NCI-H748 (cell line): ENCODE results near the gene QKI.
A peak's percentile ranks its signal among the peaks of the same experiment; 100 is the strongest.

Experiments
- DNase-seq: peaks from one replicate; lab custom pipeline; 2025; ENCODE audit not compliant: unreplicated experiment; lab: John Stamatoyannopoulos, UW

The QKI gene

DNA sequence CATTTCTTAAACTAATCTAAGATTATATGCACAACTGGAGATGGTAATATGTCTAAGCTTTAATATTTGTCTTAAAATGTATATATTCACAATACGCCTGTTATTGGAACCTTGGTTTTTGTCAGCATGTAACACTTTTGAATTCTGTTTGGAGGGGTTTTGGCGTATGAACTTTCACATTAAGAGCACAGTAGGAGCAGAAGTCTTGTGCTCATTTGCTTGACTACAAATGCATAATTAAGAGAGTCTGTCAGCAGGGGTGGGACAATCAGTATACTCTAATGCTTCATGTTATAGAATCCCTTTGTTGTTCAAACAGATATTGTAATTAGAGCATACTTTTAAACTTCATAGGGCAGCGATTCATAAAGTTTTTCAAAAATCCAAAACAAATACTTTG, 112.8 kb downstream of the QKI start:
- no peak for DNase-seq

- no peak for DNase-seq
Observed at GRCh38 chr6:163529605-163530004, 115.1 kb downstream of the QKI start.

DNA sequence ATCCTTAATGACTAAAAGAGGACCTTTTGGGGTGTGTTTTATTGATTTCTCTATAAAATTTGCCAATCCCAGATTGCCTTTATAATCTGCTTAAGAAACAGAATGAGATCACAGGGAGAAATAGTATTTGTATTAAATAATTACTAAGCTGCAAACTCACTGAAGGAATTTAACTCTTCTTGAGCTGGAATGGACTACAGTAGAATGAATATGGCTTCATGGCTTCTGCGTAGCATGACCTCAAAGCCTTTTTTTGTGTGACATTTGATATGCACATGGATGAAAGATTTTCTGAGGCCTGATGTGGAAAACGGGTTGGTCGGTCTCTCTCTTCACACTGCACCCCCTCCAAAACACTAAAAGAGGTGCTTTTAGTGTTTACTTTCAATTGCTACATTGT, 115.9 kb downstream of the QKI start:
- DNase-seq, result no peak

DNA sequence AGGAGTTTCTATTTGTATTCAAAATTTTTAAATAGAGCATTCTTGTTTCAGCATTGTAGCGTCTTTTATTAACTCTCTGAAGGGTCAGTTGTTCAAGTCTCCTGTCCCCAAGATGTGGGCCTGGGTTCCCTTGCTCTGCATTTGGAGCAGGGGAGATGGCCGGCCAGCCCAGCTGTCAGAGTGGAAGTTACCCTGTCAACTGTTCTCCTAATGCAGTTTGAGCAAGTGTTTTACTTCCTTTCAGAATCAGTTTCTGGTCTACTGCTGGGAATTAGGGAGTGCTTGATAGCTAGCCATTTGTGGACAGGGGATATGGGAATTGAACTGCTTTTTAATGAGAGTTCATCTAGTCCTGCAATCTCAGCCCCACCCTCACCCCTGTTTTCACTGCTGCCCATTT, 116.6 kb downstream of the QKI start:
- DNase-seq, result no peak

GRCh38 chr6:163532526-163533078, 118.1 kb downstream of the QKI start:
- DNase-seq, result no peak

- no peak for DNase-seq
Observed at GRCh38 chr6:163533443-163533842, 118.9 kb downstream of the QKI start.

DNA sequence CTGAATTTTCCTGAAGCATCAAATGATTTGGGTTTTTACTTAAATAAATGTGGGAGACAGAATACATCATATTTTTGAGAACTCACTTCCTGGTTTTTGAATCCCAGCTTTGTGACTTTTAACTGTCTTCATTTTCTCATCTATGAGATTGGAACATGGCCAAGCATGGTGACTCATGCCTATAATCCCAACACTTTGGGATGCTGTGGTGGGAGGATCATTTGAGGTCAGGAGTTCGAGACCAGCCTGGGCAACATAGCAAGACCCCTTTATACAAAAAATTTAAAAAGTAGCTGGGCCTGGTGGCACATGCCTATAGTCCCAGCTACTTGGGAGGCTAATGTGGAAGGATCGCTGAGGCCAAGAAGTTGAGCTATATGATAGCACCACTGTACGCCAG, 122.3 kb downstream of the QKI start:
- no peak for DNase-seq

- DNase-seq, result no peak
Observed at GRCh38 chr6:163538331-163538730, 123.8 kb downstream of the QKI start.

DNA sequence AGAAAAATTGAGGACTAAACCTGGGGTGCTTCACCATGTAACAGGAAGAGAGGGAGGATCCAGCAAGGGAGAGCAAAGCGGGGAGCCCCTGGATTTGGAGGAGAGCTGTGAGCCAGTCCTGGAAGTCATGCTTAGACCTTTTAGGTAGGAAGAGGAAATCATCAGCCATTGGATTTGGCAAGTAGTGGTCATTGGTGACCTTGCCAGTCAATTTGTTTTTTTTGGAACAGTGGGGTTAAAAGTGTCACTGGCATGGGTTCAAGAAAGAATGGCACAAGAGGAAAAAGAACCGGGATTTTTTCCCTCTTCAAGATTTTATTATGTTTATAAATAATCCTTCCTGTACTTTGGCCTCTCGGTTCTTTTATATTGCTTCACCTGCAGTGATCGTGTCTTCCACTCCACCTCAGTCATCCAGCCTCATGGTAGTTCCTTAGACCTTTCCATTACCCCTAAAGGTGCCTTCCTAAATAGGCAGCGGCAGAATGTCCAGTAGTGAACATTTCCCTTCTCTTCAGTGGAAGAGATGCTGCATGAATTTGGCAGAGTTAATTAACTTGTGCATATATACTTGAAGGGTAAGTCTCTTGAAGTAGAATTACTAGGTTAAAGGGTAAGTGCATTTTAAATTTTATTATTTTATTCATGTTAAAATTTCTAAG, 124.7 kb downstream of the QKI start:
- DNase-seq, result no peak

- DNase-seq, result peak; percentile 79
Observed at GRCh38 chr6:163543321-163543720, 128.8 kb downstream of the QKI start.

DNA sequence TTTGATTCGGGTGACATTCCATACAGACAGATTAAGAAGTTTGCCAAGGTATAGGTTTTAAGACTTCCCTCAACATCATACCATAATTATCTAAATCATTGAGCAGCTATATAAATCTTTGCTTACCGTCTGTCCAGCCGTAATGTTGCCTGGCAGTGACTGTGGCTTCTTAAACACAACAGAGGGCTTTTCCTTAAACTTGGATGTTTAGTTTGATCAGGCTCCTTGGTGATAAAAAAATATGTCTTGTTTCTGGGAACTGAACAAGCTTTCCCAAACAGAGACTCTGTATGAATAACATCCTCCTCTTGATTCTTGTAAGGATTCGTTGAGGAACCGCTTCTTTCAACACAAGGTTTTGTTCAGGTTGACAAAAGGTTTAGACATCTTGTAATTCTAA, 130.9 kb downstream of the QKI start:
- DNase-seq, result no peak

- no peak for DNase-seq
Observed at GRCh38 chr6:163547287-163547686, 132.8 kb downstream of the QKI start.

DNA sequence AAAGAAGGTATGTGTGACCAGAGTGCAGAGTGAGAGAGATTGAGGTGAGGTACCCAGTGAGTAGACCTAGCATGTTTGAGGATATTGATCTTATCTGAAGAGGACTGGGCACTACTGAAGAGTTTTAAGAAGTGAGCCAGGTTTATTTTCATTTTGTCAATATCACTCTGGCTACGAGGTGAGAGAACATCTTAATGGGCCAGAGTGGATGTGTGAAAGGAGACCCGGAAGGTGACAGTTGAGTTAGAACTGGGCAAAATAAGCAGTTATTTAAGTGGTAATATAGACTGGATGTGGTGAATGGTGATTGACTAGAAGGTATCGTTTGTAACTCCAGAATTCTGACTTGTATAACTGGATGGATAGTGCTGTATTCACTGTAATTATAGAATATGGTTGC, 134.1 kb downstream of the QKI start:
- no peak for DNase-seq

GRCh38 chr6:163554032-163554431, 139.5 kb downstream of the QKI start:
- DNase-seq, result no peak

DNA sequence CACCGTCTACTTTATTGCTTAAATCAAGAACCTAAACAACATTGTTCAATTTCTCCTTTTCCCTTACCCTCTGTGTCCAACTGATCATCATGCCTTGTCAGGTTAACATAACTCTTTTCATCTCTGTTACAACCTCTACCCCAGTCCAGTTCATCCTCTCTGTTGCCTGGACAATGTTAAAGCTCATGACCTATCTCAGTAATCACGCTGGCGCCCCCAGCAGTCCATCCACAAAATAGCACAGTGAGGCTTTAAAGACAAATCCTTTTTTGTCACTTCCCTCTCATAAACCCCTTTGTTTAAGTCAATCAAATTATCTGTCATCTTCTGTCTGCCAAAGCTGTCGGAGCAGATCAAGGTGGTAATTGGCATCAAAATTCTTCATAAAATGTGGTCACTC, 140.1 kb downstream of the QKI start:
- DNase-seq, result peak; percentile 61

GRCh38 chr6:163559661-163560060, 145.1 kb downstream of the QKI start:
- DNase-seq, result no peak

- DNase-seq, result no peak
Observed at GRCh38 chr6:163563318-163563717, 148.8 kb downstream of the QKI start.

DNA sequence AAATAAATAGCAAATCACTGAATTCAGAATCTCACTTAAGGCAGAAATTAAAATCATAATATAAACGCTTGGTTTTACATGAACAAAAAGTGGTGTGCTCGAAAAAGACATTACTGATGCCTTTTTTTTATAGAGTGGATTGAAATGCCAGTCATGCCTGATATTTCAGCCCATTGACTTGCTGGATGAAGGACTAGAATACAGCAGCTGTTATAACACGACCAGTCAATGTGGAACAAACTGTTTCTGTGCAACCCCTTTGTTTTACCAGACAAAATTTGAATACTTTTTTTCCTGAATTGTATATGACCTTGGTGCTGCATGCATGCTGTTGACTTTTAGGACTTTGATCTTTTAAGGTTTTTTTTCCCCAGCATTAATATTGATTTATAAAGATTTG, 150.0 kb downstream of the QKI start:
- no peak for DNase-seq

GRCh38 chr6:163565140-163565539, 150.6 kb downstream of the QKI start:
- no peak for DNase-seq

- DNase-seq, result no peak
Observed at GRCh38 chr6:163566056-163566455, 151.5 kb downstream of the QKI start.

DNA sequence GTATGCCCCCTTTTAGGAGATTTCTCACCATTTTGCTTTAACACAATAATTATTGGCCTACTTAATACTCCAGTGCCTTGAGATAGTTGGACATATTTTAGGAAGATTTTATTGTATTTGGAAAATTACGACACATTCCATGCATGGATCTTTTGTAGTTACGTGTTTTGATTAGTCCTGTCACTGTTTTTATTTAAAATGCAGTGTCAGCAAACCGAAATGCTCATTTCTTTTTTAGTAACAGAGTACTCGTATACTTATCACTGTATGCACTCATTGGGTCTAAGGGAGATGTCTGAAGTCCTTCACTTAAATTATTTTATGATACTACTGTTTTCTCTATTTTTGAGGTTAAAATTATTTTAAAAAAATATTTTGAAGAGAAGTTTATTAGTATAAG, 153.8 kb downstream of the QKI start:
- DNase-seq, result no peak

- no peak for DNase-seq
Observed at GRCh38 chr6:163570579-163571231, 156.2 kb downstream of the QKI start.

- no peak for DNase-seq
Observed at GRCh38 chr6:163571730-163572129, 157.2 kb downstream of the QKI start.
